A549 (cell line): Measurements from ENCODE around the gene CHMP6. TPM values are rescaled to one million over a fixed set of nuclear protein-coding genes. Genes with fewer than 3 reads are reported as not detected.

Experiments used
- ATAC-seq, 2 experiments: fragments of 200-7000 bp in 1 of 2; fragments of >200 bp in 1 of 2; cut with Nextera tagmentation in 1 of 2; cut with Tn5 transposase in 1 of 2; 3 replicates each; pipeline versions ENCODE4 v1.8.0 to v1.9.1; 2018 to 2020; ENCODE audit warnings: mild to moderate bottlenecking in 1 of 2, moderate library complexity in 1 of 2
- CTCF ChIA-PET: fragments of 300-600 bp; sonication (Branson Sonifier 250); formaldehyde crosslinking; extraction: SDS; loops from one replicate; lab custom pipeline; 2021; ENCODE audit warnings: antibody characterized with exemption, inconsistent platforms; lab: Yijun Ruan, JAX
- POLR2A ChIA-PET: fragments of 350-600 bp; formaldehyde crosslinking; extraction: SDS; loops from one replicate; lab custom pipeline; 2021; ENCODE audit warnings: antibody characterized with exemption, inconsistent platforms; lab: Yijun Ruan, JAX
- DNase-seq, 2 experiments: peaks; one replicate each; pipeline versions ENCODE4 v3.0.0 to v3.0.0-alpha.2; 2011 to 2016; ENCODE audit warnings: low read depth in 1 of 2, low spot score in 1 of 2
- FAIRE-seq: peaks from 2 replicates; lab custom pipeline; 2011; peaks lifted over from hg19 to GRCh38; lab: Jason Lieb, UNC
- H3K27ac ChIP-seq, 2 experiments: fragments of >200 bp; sonication (Bioruptor Twin); formaldehyde crosslinking; 3 replicates each; pipeline ENCODE4 v1.5.1; 2016 to 2017
- H3K4me1 ChIP-seq: fragments of >200 bp; sonication (Bioruptor Twin); formaldehyde crosslinking; 3 replicates; pipeline ENCODE4 v1.6.1; 2016
- H3K4me2 ChIP-seq: fragments of >200 bp; sonication (Bioruptor Twin); formaldehyde crosslinking; 3 replicates; pipeline ENCODE4 v1.6.1; 2016
- H3K4me3 ChIP-seq: fragments of >200 bp; sonication (Bioruptor Twin); formaldehyde crosslinking; 3 replicates; pipeline ENCODE4 v1.5.1; 2016
- H3K9me3 ChIP-seq: fragments of >200 bp; sonication (Bioruptor Twin); formaldehyde crosslinking; 3 replicates; pipeline ENCODE4 v1.6.1; 2016
- BCL3 ChIP-seq: fragments of >200 bp; sonication (Bioruptor Twin); formaldehyde crosslinking; IDR thresholded peaks from 3 replicates; pipeline ENCODE4 v1.6.1; 2016
- CTCF ChIP-seq: fragments of >200 bp; sonication (Bioruptor Twin); formaldehyde crosslinking; IDR thresholded peaks from 3 replicates; pipeline ENCODE4 v1.5.1; 2016
- E2F6 ChIP-seq: IDR thresholded peaks from 2 replicates; pipeline ENCODE4 v1.6.1; 2012; ENCODE audit warnings: low read depth, borderline replicate concordance
- HES2 ChIP-seq: fragments of >200 bp; sonication (Bioruptor Twin); formaldehyde crosslinking; IDR thresholded peaks from 2 replicates; pipeline ENCODE4 v1.6.1; 2016
- HEYL ChIP-seq: fragments of 250-450 bp; sonication (Bioruptor Pico); IDR thresholded peaks from 2 replicates; pipeline ENCODE4 v1.8.0; 2021; ENCODE audit warnings: mild to moderate bottlenecking, moderate library complexity
- HOXA7 ChIP-seq: fragments of 250-450 bp; sonication (Bioruptor Pico); IDR thresholded peaks from 2 replicates; pipeline ENCODE4 v1.5.0; 2020; ENCODE audit warnings: mild to moderate bottlenecking, moderate library complexity
- KDM1A ChIP-seq: fragments of 200-600 bp; sonication (generic); IDR thresholded peaks from 2 replicates; pipeline ENCODE4 v1.6.1; 2016; ENCODE audit warnings: low read depth, mild to moderate bottlenecking
- KDM5A ChIP-seq: fragments of 200-600 bp; sonication (generic); IDR thresholded peaks from 2 replicates; pipeline ENCODE4 v1.6.1; 2016; ENCODE audit warnings: antibody characterized with exemption, mild to moderate bottlenecking
- RFX5 ChIP-seq: fragments of 450-650 bp; IDR thresholded peaks from 2 replicates; pipeline ENCODE4 v1.7.1; 2014; ENCODE audit warnings: antibody characterized with exemption, mild to moderate bottlenecking, moderate library complexity
- RNF2 ChIP-seq: fragments of 200-600 bp; sonication (generic); IDR thresholded peaks from 2 replicates; pipeline ENCODE4 v1.6.1; 2016; ENCODE audit warnings: low read depth, mild to moderate bottlenecking, antibody characterized with exemption, moderate library complexity, borderline replicate concordance
- SMC3 ChIP-seq: fragments of >200 bp; sonication (Bioruptor Twin); formaldehyde crosslinking; IDR thresholded peaks from 3 replicates; pipeline ENCODE4 v1.6.1; 2018; ENCODE audit warnings: inconsistent platforms
- SREBF2 ChIP-seq: fragments of 450-650 bp; IDR thresholded peaks from 2 replicates; pipeline ENCODE4 v1.6.1; 2014; ENCODE audit warnings: mild to moderate bottlenecking, moderate library complexity
- ZC3H11A ChIP-seq: fragments of 450-650 bp; IDR thresholded peaks from 2 replicates; pipeline ENCODE4 v1.6.1; 2014; ENCODE audit warnings: antibody characterized with exemption, mild to moderate bottlenecking
- ZFP36 ChIP-seq: fragments of 450-650 bp; IDR thresholded peaks from 2 replicates; pipeline ENCODE4 v1.6.1; 2014; ENCODE audit warnings: borderline replicate concordance; ENCODE audit not compliant: partially characterized antibody
- ZNF302 ChIP-seq: fragments of 250-450 bp; sonication (Bioruptor Pico); IDR thresholded peaks from 2 replicates; pipeline ENCODE4 v1.9.0; 2021; ENCODE audit warnings: inconsistent platforms, mild to moderate bottlenecking, moderate library complexity
- WGBS: methylation state at CpG from one replicate; pipeline ENCODE4 v1.1.6; 2017; ENCODE audit errors: missing lambda C conversion rate; 5-methylcytosine and 5-hydroxymethylcytosine counted together
- polyA plus RNA-seq, 4 experiments: library from polyadenylated mRNA; depleted of rRNA in 3 of 4; stranded (reverse); fragments of >200 nt; fragmentation: RNase III in 1 of 4; extraction: RNeasy Plus Mini Kit Qiagen cat#74134 plus additional on column Dnase treatment in 1 of 4; gene quantifications; 2 replicates in 3 of 4; 3 replicates in 1 of 4; pipeline ENCODE4 v1.2.3, GENCODE V29; 2011 to 2017

CHMP6 gene
- polyA plus RNA-seq, 2 of the 4 experiments (the other 2 are of a cell fraction) = 28.9 to 30.8 TPM

GRCh38 chr17:81039096-81039495, 47.5 kb downstream of the CHMP6 start:
- no peak for TF ChIP-seq RFX5
- no peak for TF ChIP-seq E2F6
- no peak for TF ChIP-seq RNF2
- TF ChIP-seq KDM1A = no peak
- TF ChIP-seq SMC3 = no peak
- TF ChIP-seq HOXA7 (CRISPR knock-in tag) = no peak
- no peak for TF ChIP-seq SREBF2
- no peak for TF ChIP-seq ZNF302 (CRISPR knock-in tag)
- no peak for TF ChIP-seq HES2
- TF ChIP-seq HEYL (CRISPR knock-in tag) = no peak
- no peak for TF ChIP-seq CTCF
- TF ChIP-seq ZFP36 = no peak
- no peak for TF ChIP-seq ZC3H11A
- TF ChIP-seq, all 56 proteins: peak for 0
- FAIRE-seq (no peak), ATAC-seq (no peak), DNase-seq (no peak)
- ChIA-PET CTCF (interaction anchor here (1.1 to 37.9 kb wide), 7 partner anchors 11 to 59 kb away, joined by 3 to 880 read pairs (median 10); no protein-coding TSS in a partner anchor), POLR2A (no interaction called here)
- WGBS = 94% methylated on average over 9 of the region's 16 CpGs
- no peak overlapping the region for H3K4me3 ChIP-seq
- no peak overlapping the region for H3K27ac ChIP-seq
- peaks cover 38% of the 10 kb centered on the region for H3K4me1 ChIP-seq
- H3K9me3 ChIP-seq = no peaks in the 10 kb centered on the region
- H3K4me2 ChIP-seq = no peak overlapping the region

- no peaks in the 10 kb centered on the region for H3K9me3 ChIP-seq
- ChIA-PET POLR2A (no interaction called here), CTCF (interaction anchor here (0.8 to 37.9 kb wide), 10 partner anchors 9 to 58 kb away, joined by 3 to 880 read pairs (median 5); no protein-coding TSS in a partner anchor)
- peak; percentile 27 for TF ChIP-seq ZFP36
- TF ChIP-seq E2F6 = no peak
- TF ChIP-seq BCL3 = no peak
- no peak for FAIRE-seq
- WGBS = 42% methylated on average over 26 of the region's 28 CpGs
- peak overlapping the region; percentile 70 for H3K4me2 ChIP-seq
- H3K4me3 ChIP-seq = no peak overlapping the region
- DNase-seq = peak in 1 of 2 experiments; percentile 42
- peak overlapping the region; percentile 70 to 83 for H3K27ac ChIP-seq
- ATAC-seq = peak; percentile 8 to 39; a peak in 4 of 6 replicates
- peaks cover 48% of the 10 kb centered on the region for H3K4me1 ChIP-seq
These were observed 48.5 kb downstream of the CHMP6 start for GRCh38 chr17:81039854-81040758.

- DNase-seq (peak; percentile 45 to 77), ATAC-seq (peak; percentile 48 to 74), FAIRE-seq (no peak)
- Histone ChIP-seq H3K9me3 (no peaks in the 10 kb centered on the region), H3K4me2 (peak overlapping the region; percentile 70), H3K4me3 (no peak overlapping the region)
- WGBS = 58% methylated on average over 6 of the region's 6 CpGs
- POLR2A ChIA-PET = no interaction called here
- CTCF ChIA-PET = interaction anchor here (1.1 to 37.9 kb wide), 7 partner anchors 8 to 57 kb away, joined by 4 to 880 read pairs (median 10); no protein-coding TSS in a partner anchor
- TF ChIP-seq KDM5A (no peak), HES2 (no peak), CTCF (peak; percentile 55), SMC3 (peak; percentile 19; the same call in 1 of the 3 replicates)
- TF ChIP-seq, all 56 proteins: peak for 2
- Histone ChIP-seq H3K4me1 (peaks cover 55% of the 10 kb centered on the region), H3K27ac (peak overlapping the region; percentile 70 to 83)
These were observed 49.2 kb downstream of the CHMP6 start for GRCh38 chr17:81040791-81041337.
